ENCODE results near the gene NCK2. TPM values are rescaled to one million over a fixed set of nuclear protein-coding genes. Genes with fewer than 3 reads are reported as not detected.

The NCK2 gene
- total and polyA plus RNA-seq, 2 of the 4 experiments (the other 2 are of a cell fraction) = 15.8 to 22.2 TPM

DNA sequence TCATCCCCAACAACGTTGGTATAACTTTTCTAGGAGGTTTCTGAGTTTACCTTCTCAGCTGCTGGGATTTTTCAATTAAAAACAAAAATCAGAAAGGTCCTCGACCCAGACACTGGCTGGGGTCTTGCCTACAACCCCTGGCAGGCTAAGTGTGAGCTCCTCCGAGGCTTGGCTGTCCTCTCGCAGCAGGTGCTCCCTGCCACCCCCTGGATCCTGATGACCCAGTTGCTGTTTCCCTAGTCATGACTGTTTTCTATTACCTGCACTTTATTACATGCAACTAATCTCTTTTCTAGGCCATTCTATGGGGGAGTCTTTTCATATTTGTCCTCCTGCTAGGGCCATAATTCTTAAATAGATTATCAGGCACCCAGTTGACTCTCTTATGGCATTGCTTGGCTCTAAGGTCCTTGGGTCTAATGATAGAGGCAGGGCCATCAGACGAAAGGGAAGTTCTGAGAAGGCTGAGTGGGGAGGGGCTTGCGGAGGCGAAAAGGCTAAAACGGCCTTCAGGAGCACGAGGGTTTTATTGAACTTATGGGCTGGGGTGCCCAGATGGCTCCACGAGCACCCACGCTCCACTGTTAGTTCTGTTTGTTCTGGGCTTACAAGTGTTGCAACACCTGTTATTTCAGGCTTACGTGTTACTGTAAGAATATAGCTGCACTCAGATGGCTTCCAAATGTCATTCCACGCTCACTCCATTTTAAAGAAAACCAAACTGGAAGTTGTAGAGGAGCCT lies 166.0 kb downstream of the NCK2 start:
- Histone ChIP-seq H3K9me1 (ENCODE audit: insufficient read depth, low read length) (no peaks in the 10 kb centered on the region), H3K27me3 (ENCODE audit: control insufficient read depth, insufficient read depth, low read length) (peaks cover 2% of the 10 kb centered on the region; the same call in 1 of the 2 replicates), H4K20me1 (ENCODE audit: insufficient read depth, low read length) (no peaks in the 10 kb centered on the region), H3K27ac (ENCODE audit: insufficient read depth, low read length) (no peak overlapping the region), H2AK5ac (ENCODE audit: low read depth, low read length) (no peak overlapping the region), H2AFZ (replicated peaks; ENCODE audit: low read length, poor library complexity) (no peak overlapping the region), H2AK9ac (replicated peaks; ENCODE audit: low read depth, low read length, poor library complexity) (no peak overlapping the region), H4K8ac (ENCODE audit: low read depth in 2 of 2, low read length in 2 of 2) (no peak overlapping the region), H3K23ac (ENCODE audit: low read depth, low read length) (no peak overlapping the region), H2BK5ac (ENCODE audit: low read depth, low read length, poor library complexity, severe bottlenecking) (no peak overlapping the region), H3K4ac (ENCODE audit: low read depth, low read length) (no peak overlapping the region), H3K56ac (ENCODE audit: extremely low read depth, insufficient read depth, low read length) (no peak overlapping the region), H2BK120ac (ENCODE audit: low read depth, low read length) (no peak overlapping the region), H4K91ac (ENCODE audit: insufficient read depth, low read depth, low read length) (no peak overlapping the region), H2BK15ac (ENCODE audit: low read depth, low read length) (no peak overlapping the region), H3K4me1 (ENCODE audit: control insufficient read depth, insufficient read depth, low read length) (no peaks in the 10 kb centered on the region), H3K79me1 (ENCODE audit: low read depth in 1 of 2, low read length in 2 of 2) (no peaks in the 10 kb centered on the region), H2BK20ac (ENCODE audit: low read depth, low read length) (no peak overlapping the region), H3K9me3 (ENCODE audit: control insufficient read depth, insufficient read depth, low read length) (peaks cover 8% of the 10 kb centered on the region), H3K14ac (replicated peaks; ENCODE audit: low read depth, low read length) (no peak overlapping the region), H3K4me2 (ENCODE audit: low read depth, low read length) (no peak overlapping the region), H3K36me3 (ENCODE audit: control insufficient read depth, insufficient read depth, low read length) (no peaks in the 10 kb centered on the region), H3K18ac (ENCODE audit: low read depth, low read length) (no peak overlapping the region), H4K5ac (ENCODE audit: low read depth, low read length) (no peak overlapping the region), H3K9ac (ENCODE audit: low read depth, low read length) (no peak overlapping the region), H3K4me3 (ENCODE audit: insufficient read depth, low read depth, low read length) (no peak overlapping the region)
- in situ Hi-C loops (cut with MboI; ENCODE audit: low sequenced_read_pairs) = no loop called here
- ATAC-seq (ENCODE audit: low read depth) (no peak), DNase-seq (no peak)
- intact Hi-C loops (cut with micrococcal nuclease) = no loop called here
- dilution Hi-C loops (cut with HindIII; ENCODE audit: low sequenced_read_pairs, unreplicated experiment) = no loop called here
- TF ChIP-seq RFX5 (IDR thresholded peaks at IDR 0.05; ENCODE audit: low read depth, low read length) = no peak
- TF ChIP-seq, protein P1, sequence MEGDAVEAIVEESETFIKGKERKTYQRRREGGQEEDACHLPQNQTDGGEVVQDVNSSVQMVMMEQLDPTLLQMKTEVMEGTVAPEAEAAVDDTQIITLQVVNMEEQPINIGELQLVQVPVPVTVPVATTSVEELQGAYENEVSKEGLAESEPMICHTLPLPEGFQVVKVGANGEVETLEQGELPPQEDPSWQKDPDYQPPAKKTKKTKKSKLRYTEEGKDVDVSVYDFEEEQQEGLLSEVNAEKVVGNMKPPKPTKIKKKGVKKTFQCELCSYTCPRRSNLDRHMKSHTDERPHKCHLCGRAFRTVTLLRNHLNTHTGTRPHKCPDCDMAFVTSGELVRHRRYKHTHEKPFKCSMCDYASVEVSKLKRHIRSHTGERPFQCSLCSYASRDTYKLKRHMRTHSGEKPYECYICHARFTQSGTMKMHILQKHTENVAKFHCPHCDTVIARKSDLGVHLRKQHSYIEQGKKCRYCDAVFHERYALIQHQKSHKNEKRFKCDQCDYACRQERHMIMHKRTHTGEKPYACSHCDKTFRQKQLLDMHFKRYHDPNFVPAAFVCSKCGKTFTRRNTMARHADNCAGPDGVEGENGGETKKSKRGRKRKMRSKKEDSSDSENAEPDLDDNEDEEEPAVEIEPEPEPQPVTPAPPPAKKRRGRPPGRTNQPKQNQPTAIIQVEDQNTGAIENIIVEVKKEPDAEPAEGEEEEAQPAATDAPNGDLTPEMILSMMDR (conservative IDR thresholded peaks at IDR 0.05; ENCODE audit: low read depth, low read length) = no peak
- peak; percentile 24; the same call in 1 of the 2 replicates for TF ChIP-seq CEBPB (IDR thresholded peaks at IDR 0.05; ENCODE audit: low read depth, low read length)
- 69% methylated on average over 8 of the region's 13 CpGs; no CpG with 5 or more reads in 1 of the 2 experiments for WGBS, 2 experiments (ENCODE audit: extremely low coverage in 2 of 2, insufficient read length in 1 of 2)
- CTCF ChIA-PET = no interaction called here
- POLR2A ChIA-PET (ENCODE audit: unreplicated experiment) = no interaction called here
- no TSS peak for BruUV-seq (replicated peaks)

All from IMR-90 (cell line).